Type B pancreatic cell (in vitro differentiated cells): Measurements from ENCODE around the gene NRCAM. TPM values are rescaled to one million over a fixed set of nuclear protein-coding genes. Genes with fewer than 3 reads are reported as not detected.
A peak's percentile ranks its signal among the peaks of the same experiment; 100 is the strongest.

Experiments used
- DNase-seq: peaks from one replicate; pipeline ENCODE4 v3.0.0; 2021; ENCODE audit warnings: mixed read lengths; ENCODE audit not compliant: unreplicated experiment; ENCODE audit errors: extremely low spot score
- H3K27ac Mint-ChIP-seq: 2 replicates; pipeline ENCODE4 v1.8.0; 2021; ENCODE audit warnings: mild to moderate bottlenecking, mixed read lengths
- H3K27me3 Mint-ChIP-seq: 2 replicates; pipeline ENCODE4 v1.8.0; 2021; ENCODE audit warnings: mixed read lengths
- H3K36me3 Mint-ChIP-seq: 2 replicates; pipeline ENCODE4 v1.8.0; 2021; ENCODE audit warnings: mixed read lengths
- H3K4me1 Mint-ChIP-seq: one replicate; pipeline ENCODE4 v1.8.0; 2021; ENCODE audit warnings: mixed read lengths; ENCODE audit not compliant: unreplicated experiment
- H3K4me3 Mint-ChIP-seq: 2 replicates; pipeline ENCODE4 v1.8.0; 2021; ENCODE audit warnings: mild to moderate bottlenecking, mixed read lengths
- H3K9me3 Mint-ChIP-seq: 2 replicates; pipeline ENCODE4 v1.8.0; 2021; ENCODE audit warnings: mixed read lengths
- CTCF ChIP-seq: fragments of 200-600 bp; sonication (generic); conservative IDR thresholded peaks from 2 replicates; pipeline ENCODE4 v1.5.0; 2021; ENCODE audit warnings: antibody characterized with exemption, mild to moderate bottlenecking
- total RNA-seq: library from RNA; stranded (reverse); gene quantifications from 2 replicates; pipeline ENCODE4 v1.2.1, GENCODE V29; 2021; ENCODE audit warnings: low replicate concordance

NRCAM gene
- total RNA-seq, 1 donor from 2014 or later: 41.0 TPM

GRCh38 chr7:108239501-108240225 lies 216.6 kb downstream of the NRCAM start:
- Mint-ChIP-seq H3K4me1 (peaks cover 16% of the 10 kb centered on the region), H3K9me3 (no peaks in the 10 kb centered on the region)

GRCh38 chr7:108236681-108237415 lies 219.4 kb downstream of the NRCAM start:
- peaks cover 11% of the 10 kb centered on the region for H3K4me1 Mint-ChIP-seq
- TF ChIP-seq CTCF: no peak
- no peak for DNase-seq
- H3K36me3 Mint-ChIP-seq: no peaks in the 10 kb centered on the region
- no peaks in the 10 kb centered on the region for H3K27me3 Mint-ChIP-seq
- H3K4me3 Mint-ChIP-seq: no peak overlapping the region
- no peaks in the 10 kb centered on the region for H3K9me3 Mint-ChIP-seq
- no peak overlapping the region for H3K27ac Mint-ChIP-seq

More at GRCh38 chr7:108239501-108240225, 216.6 kb downstream of the NRCAM start:
- Mint-ChIP-seq H3K4me3 (no peak overlapping the region), H3K27me3 (no peaks in the 10 kb centered on the region), H3K36me3 (no peaks in the 10 kb centered on the region), H3K27ac (no peak overlapping the region)
- no peak for DNase-seq
- TF ChIP-seq CTCF: no peak

GRCh38 chr7:108235451-108236061 lies 220.7 kb downstream of the NRCAM start:
- Mint-ChIP-seq H3K4me3 (no peak overlapping the region), H3K36me3 (no peaks in the 10 kb centered on the region), H3K9me3 (no peaks in the 10 kb centered on the region), H3K4me1 (peaks cover 11% of the 10 kb centered on the region), H3K27me3 (no peaks in the 10 kb centered on the region), H3K27ac (peak overlapping the region; percentile 4)
- no peak for DNase-seq
- TF ChIP-seq CTCF: no peak

GRCh38 chr7:108234971-108235450 lies 221.2 kb downstream of the NRCAM start:
- DNase-seq: no peak
- Mint-ChIP-seq H3K27ac (peak overlapping the region; percentile 4), H3K27me3 (no peaks in the 10 kb centered on the region), H3K4me1 (peaks cover 11% of the 10 kb centered on the region), H3K36me3 (no peaks in the 10 kb centered on the region), H3K9me3 (no peaks in the 10 kb centered on the region), H3K4me3 (no peak overlapping the region)
- TF ChIP-seq CTCF: no peak

- DNase-seq: no peak
- Mint-ChIP-seq H3K36me3 (no peaks in the 10 kb centered on the region), H3K27me3 (no peaks in the 10 kb centered on the region), H3K4me3 (no peak overlapping the region), H3K4me1 (peaks cover 11% of the 10 kb centered on the region), H3K27ac (no peak overlapping the region), H3K9me3 (no peaks in the 10 kb centered on the region)
- no peak for TF ChIP-seq CTCF
These were observed 222.0 kb downstream of the NRCAM start for GRCh38 chr7:108234281-108234680.
